OCI-LY3 (cell line): ENCODE measurements around the gene CEP350.
"Not testable (repeated sequence)": the region's sequence is repeated elsewhere in the genome, so short reads cannot be mapped to it uniquely, and the experiment has no call there.

Experiments used
- H2AFZ ChIP-seq: fragments of 200-600, 300-600 bp; shearing (Covaris generic); 2 replicates; pipeline ENCODE4 v1.6.0; 2014; ENCODE audit warnings: antibody characterized with exemption, low read depth, low read length
- H3K27ac ChIP-seq: fragments of 200-600, 300-600 bp; sonication (generic); 2 replicates; pipeline ENCODE4 v1.5.1; 2014; ENCODE audit warnings: mild to moderate bottlenecking, low read length, moderate library complexity, mixed read lengths
- H3K27me3 ChIP-seq: fragments of 200-600, 300-600 bp; sonication (generic); 2 replicates; pipeline ENCODE4 v1.6.1; 2014; ENCODE audit warnings: low read depth, low read length, mixed read lengths
- H3K36me3 ChIP-seq: fragments of 200-600, 300-600 bp; sonication (generic); replicated peaks from 2 replicates; pipeline ENCODE3; 2014; ENCODE audit warnings: low read depth, low read length, mixed read lengths
- H3K4me1 ChIP-seq: fragments of 300-600, 200-600 bp; sonication (generic); 2 replicates; pipeline ENCODE4 v1.6.1; 2014; ENCODE audit warnings: low read length, mixed read lengths
- H3K4me2 ChIP-seq: fragments of 200-600, 300-600 bp; sonication (generic); 2 replicates; pipeline ENCODE4 v1.6.1; 2014; ENCODE audit warnings: low read length, mixed read lengths
- H3K4me3 ChIP-seq: fragments of 300-600, 200-600 bp; sonication (generic); 2 replicates; pipeline ENCODE4 v1.5.1; 2014; ENCODE audit warnings: antibody characterized with exemption, mild to moderate bottlenecking, low read length, moderate library complexity
- H3K79me2 ChIP-seq: fragments of 300-600, 200-600 bp; shearing (Covaris generic); 2 replicates; pipeline ENCODE4 v1.6.1; 2014; ENCODE audit warnings: mild to moderate bottlenecking, low read length, mixed read lengths
- H3K9ac ChIP-seq: fragments of 300-600, 200-600 bp; shearing (Covaris generic); 2 replicates; pipeline ENCODE4 v1.6.0; 2014; ENCODE audit warnings: mild to moderate bottlenecking, low read length, moderate library complexity
- H3K9me3 ChIP-seq: fragments of 200-600, 300-600 bp; shearing (Covaris generic); 2 replicates; pipeline ENCODE4 v1.6.1; 2014; ENCODE audit warnings: low read length, mixed read lengths; ENCODE audit not compliant: insufficient read depth
- H4K20me1 ChIP-seq: fragments of 200-600, 300-600 bp; sonication (generic); 2 replicates; pipeline ENCODE4 v1.6.1; 2016; ENCODE audit warnings: low read length, mixed read lengths; ENCODE audit not compliant: insufficient read depth
- EZH2phosphoT487 ChIP-seq: fragments of 200-600 bp; shearing (Covaris generic); IDR thresholded peaks from 2 replicates; pipeline ENCODE4 v1.6.1; 2018; ENCODE audit warnings: antibody characterized with exemption, mixed run types, low read depth
- TF ChIP-seq, protein P1 (sequence below): fragments of 200-600, 300-600 bp; sonication (generic); IDR thresholded peaks from 2 replicates; pipeline ENCODE4 v1.5.1; 2014; ENCODE audit warnings: antibody characterized with exemption, low read length, low read depth

CEP350 gene

DNA sequence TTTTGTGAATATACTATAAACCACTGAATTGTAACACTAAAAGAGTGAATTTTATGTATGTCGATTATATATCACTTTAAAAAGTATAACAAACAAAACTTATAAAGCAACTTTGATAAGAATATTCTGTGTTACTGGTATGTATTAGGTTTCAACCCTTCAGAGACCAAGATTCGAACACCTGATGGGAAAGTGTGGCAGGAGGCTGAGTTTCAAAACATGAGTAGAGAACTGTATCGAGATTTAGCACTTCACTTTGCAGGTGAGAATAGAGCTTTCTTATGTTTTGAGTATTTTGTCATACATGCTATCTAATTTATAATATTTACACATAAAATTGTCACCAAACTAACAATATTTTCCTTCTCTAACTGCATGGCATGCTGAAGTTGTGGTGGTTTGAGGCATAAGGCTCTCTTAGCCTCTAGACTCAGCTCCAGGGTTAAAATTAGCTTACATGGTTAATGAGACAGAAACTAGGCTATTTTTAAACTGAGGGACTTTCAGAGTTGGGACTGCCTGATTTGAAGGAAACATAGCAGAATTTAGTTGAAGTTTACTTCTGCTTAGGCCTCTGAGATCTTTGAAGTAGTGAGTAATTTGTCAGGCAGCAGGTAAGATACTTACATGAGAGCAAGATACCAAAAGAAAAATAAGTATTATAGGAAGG, 48.6 kb downstream of the CEP350 start:
- Histone ChIP-seq H3K9me3 (no peaks in the 10 kb centered on the region), H3K27ac (peak overlapping the region; percentile 80), H4K20me1 (no peaks in the 10 kb centered on the region), H3K9ac (peak overlapping the region; percentile 36; the same call in 1 of the 2 replicates), H3K4me1 (peaks cover 53% of the 10 kb centered on the region), H2AFZ (no peak overlapping the region), H3K27me3 (no peaks in the 10 kb centered on the region), H3K4me2 (peak overlapping the region; percentile 68), H3K4me3 (peak overlapping the region; percentile 32), H3K79me2 (peaks cover 31% of the 10 kb centered on the region), H3K36me3 (peaks cover 23% of the 10 kb centered on the region)
- TF ChIP-seq, protein P1, sequence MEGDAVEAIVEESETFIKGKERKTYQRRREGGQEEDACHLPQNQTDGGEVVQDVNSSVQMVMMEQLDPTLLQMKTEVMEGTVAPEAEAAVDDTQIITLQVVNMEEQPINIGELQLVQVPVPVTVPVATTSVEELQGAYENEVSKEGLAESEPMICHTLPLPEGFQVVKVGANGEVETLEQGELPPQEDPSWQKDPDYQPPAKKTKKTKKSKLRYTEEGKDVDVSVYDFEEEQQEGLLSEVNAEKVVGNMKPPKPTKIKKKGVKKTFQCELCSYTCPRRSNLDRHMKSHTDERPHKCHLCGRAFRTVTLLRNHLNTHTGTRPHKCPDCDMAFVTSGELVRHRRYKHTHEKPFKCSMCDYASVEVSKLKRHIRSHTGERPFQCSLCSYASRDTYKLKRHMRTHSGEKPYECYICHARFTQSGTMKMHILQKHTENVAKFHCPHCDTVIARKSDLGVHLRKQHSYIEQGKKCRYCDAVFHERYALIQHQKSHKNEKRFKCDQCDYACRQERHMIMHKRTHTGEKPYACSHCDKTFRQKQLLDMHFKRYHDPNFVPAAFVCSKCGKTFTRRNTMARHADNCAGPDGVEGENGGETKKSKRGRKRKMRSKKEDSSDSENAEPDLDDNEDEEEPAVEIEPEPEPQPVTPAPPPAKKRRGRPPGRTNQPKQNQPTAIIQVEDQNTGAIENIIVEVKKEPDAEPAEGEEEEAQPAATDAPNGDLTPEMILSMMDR: no peak
- TF ChIP-seq EZH2phosphoT487: no peak

DNA sequence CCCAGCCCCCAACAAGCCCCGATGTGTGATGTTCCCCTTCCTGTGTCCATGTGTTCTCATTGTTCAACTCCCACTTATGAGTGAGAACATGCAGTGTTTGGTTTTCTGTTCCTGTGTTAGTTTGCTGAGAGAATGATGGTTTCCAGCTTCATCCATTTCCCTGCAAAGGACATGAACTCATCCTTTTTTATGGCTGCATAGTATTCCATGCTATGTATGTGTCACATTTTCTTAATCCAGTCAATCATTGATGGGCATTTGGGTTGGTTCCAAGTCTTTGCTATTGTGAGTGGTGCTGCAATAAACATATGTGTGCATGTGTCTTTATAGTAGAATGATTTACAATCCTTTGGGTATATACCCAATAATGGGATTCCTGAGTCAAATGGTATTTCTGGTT, 52.2 kb downstream of the CEP350 start:
- not testable (repeated sequence) for H3K9me3 ChIP-seq, H3K4me2 ChIP-seq, H3K4me3 ChIP-seq, H2AFZ ChIP-seq, H3K27ac ChIP-seq, H3K27me3 ChIP-seq, H4K20me1 ChIP-seq, H3K9ac ChIP-seq
- Histone ChIP-seq H3K79me2 (peaks cover 22% of the 10 kb centered on the region), H3K4me1 (peaks cover 36% of the 10 kb centered on the region), H3K36me3 (peaks cover 22% of the 10 kb centered on the region)

DNA sequence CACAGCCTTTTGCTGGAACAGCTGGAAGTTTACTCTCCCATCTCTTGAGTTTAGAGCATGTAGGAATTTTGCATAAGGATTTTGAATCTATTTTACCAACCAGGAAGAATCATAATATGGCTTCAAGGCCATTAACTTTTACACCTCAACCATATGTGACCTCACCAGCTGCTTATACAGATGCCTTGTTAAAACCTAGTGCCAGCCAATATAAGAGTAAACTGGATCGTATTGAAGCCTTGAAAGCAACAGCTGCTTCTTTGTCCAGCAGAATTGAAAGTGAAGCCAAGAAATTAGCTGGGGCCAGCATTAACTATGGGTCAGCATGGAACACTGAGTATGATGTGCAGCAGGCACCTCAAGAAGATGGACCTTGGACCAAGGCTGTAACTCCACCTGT, 65.4 kb downstream of the CEP350 start:
- Histone ChIP-seq H3K4me2 (no peak overlapping the region), H3K4me3 (no peak overlapping the region), H3K4me1 (no peaks in the 10 kb centered on the region), H4K20me1 (no peaks in the 10 kb centered on the region), H3K9ac (no peak overlapping the region), H3K79me2 (no peaks in the 10 kb centered on the region), H2AFZ (no peak overlapping the region), H3K27me3 (no peaks in the 10 kb centered on the region), H3K27ac (no peak overlapping the region), H3K9me3 (no peaks in the 10 kb centered on the region), H3K36me3 (peaks cover 36% of the 10 kb centered on the region)
- TF ChIP-seq EZH2phosphoT487: no peak
- TF ChIP-seq, protein P1: no peak

DNA sequence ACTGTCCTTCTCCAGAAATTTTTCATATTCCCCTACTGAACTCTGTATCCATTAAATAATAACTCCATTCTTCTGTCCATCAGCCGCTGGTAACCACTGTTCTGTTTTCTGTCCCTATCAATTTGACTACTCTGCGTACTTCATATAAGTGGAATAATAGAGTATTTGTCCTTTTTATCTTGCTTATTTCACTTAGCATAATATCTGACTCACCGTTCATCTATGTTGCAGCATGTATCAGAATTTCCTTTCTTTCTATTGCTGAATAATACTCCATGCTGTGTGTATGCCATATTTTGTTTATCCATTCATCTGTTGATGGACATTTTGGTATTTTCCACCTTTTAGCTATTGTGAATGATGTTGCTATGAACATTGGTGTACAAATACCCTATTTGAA, 71.9 kb downstream of the CEP350 start:
- H3K79me2 ChIP-seq: no peaks in the 10 kb centered on the region
- H3K36me3 ChIP-seq: peaks cover 23% of the 10 kb centered on the region
- H2AFZ ChIP-seq: no peak overlapping the region

More for the DNA sequence above, 71.9 kb downstream of the CEP350 start:
- H3K4me1 ChIP-seq: no peaks in the 10 kb centered on the region
- no peaks in the 10 kb centered on the region for H4K20me1 ChIP-seq
- no peaks in the 10 kb centered on the region for H3K9me3 ChIP-seq
- H3K4me3 ChIP-seq: no peak overlapping the region
- TF ChIP-seq, protein P1: no peak
- TF ChIP-seq EZH2phosphoT487: no peak
- no peak overlapping the region for H3K27ac ChIP-seq
- H3K27me3 ChIP-seq: no peaks in the 10 kb centered on the region
- no peak overlapping the region for H3K9ac ChIP-seq
- no peak overlapping the region for H3K4me2 ChIP-seq
